ACHN (cell line): ENCODE data around the gene SYN1.
"Not testable (repeated sequence)": the region's sequence is repeated elsewhere in the genome, so short reads cannot be mapped to it uniquely, and the experiment has no call there.

Experiments used
- DNase-seq: peaks from one replicate; pipeline ENCODE4 v3.0.0-alpha.2; 2015
- in situ Hi-C: cut with HindIII; loops from 2 replicates; pipeline ENCODE4 v1.10.0; 2017; ENCODE audit warnings: low sequenced_read_pairs, low pct_ligation_motif_present, low pct_unique_long_range_greater_than_20kb

The SYN1 gene

DNA sequence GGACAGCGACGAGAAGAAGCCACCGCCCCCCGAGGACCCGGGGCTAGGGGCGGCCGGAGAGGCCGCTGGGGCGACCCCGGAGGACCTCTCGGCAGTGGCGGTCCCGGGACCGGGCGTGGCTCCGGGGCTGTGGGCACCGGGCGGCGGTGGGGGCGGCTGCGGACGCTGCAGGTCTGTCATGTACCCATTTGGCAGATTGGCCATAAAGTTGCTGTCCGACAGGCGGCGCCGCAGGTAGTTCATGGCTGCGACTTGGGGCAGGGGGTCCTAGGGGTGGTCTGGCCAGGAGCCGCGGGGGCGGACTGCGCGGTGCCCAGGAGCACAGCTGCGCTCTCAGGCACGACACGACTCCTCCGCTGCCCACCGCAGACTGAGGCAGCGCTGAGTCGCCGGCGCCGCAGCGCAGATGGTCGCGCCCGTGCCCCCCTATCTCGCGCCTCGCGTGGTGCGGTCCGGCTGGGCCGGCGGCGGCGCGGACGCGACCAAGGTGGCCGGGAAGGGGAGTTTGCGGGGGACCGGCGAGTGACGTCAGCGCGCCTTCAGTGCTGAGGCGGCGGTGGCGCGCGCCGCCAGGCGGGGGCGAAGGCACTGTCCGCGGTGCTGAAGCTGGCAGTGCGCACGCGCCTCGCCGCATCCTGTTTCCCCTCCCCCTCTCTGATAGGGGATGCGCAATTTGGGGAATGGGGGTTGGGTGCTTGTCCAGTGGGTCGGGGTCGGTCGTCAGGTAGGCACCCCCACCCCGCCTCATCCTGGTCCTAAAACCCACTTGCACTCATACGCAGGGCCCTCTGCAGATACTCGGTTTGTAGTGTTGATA is at the start of gene SYN1:
Gene SYN1, minus strand, starts transcription at position 372 of the 817 bp plus-strand sequence. Its CDS starts 129 bp downstream, at position 243.
- peak; percentile 67 for DNase-seq
- in situ Hi-C loops = no loop called here

DNA sequence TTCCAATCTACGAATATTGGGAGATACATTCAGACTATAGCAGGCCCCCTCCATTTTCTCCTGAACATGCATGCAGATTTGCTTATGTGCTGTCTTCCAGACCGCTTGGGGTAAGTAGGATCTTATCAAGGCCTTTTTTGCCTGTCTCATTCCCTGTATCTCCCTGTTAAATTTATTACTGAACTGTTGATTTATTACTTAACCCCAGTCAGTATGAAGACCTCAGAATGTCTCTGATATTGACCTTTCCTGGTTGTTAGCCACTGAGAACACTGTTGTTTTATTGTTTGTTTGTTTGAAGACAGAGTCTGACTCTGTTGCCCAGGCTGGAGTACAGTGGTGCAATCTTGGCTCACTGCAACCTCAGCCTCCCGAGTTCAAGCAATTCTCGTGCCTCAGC is 46.1 kb upstream of the SYN1 start:
- in situ Hi-C loops, DNase-seq: not testable (repeated sequence)

DNA sequence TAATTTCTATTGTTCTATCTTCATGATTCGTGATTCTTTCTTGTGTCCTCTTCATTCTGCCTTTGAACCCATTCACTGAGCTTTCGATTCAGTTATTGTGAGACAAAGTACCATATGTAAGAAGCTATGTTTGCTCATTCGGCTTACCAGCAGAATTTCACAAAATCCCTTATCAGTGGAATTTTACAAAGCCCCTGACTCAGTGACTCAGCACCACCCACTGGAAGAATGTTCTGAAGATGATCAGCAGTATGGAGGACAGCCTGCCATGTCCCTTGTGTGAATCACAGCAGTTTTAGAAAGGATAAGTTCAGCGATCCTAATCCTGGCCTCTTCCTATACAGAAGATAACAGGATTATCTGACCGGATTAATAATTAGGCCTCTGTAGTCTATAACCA is 45.1 kb upstream of the SYN1 start:
- in situ Hi-C loops = no loop called here
- DNase-seq = no peak

DNA sequence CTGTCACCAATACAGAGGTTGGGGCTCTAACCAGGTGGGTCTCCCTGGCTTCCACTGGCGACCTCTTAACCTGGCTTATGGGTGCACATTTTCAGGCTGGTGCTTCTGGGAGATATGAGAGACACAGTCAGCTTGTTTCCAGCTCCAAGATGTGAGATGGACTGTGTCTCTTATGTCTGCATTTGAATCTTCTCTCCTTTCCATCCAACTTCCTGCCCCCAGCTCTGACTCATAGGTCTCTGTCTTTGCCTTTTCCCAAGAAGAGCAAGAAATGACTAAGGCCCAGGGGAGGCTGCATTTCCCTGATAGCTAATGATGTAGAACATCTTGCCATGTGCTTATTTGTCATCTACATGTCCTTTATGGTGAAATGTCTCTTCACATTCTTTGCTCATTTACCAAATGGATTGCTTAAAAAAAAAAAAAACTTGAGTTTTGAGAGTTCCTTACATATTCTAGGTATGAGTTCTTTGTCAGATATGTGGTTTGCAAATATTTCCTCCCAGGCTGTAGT is 42.5 kb upstream of the SYN1 start:
- peak; percentile 55 for DNase-seq
- in situ Hi-C loops = no loop called here

DNA sequence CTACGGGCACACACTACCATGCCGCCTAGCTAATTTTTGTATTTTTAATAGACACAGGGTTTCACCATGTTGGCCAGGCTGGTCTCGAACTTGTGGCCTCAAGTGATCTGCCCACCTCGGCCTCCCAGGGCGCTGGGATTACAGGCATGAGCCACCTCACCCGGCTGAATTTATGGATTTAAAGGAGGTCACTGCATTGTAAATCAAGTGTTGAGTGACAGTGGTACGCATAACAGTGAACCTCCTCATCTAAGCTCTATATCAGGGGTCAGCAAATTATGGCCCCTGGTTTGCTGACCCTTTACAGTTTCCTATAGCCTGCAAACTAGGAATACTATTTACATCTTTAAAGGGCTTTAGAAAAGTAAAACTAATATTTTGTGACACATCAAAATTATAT is 41.9 kb upstream of the SYN1 start:
- in situ Hi-C loops = no loop called here
- no peak for DNase-seq

DNA sequence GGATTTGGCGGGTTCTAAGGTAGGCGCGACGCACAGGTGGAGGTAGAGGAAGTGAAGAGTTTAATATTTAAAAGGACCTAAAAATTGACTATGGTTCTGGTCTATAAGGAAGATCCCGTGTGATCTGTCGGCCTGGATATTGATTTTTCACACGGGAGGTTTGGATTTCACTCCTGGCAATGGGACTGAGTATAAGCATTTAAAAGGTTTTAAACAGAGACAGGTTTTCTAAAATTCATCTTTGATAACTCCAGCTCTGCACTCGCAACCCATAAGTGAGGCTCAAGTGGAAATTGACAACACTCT is 39.7 kb upstream of the SYN1 start:
- in situ Hi-C loops = no loop called here
- DNase-seq = no peak

DNA sequence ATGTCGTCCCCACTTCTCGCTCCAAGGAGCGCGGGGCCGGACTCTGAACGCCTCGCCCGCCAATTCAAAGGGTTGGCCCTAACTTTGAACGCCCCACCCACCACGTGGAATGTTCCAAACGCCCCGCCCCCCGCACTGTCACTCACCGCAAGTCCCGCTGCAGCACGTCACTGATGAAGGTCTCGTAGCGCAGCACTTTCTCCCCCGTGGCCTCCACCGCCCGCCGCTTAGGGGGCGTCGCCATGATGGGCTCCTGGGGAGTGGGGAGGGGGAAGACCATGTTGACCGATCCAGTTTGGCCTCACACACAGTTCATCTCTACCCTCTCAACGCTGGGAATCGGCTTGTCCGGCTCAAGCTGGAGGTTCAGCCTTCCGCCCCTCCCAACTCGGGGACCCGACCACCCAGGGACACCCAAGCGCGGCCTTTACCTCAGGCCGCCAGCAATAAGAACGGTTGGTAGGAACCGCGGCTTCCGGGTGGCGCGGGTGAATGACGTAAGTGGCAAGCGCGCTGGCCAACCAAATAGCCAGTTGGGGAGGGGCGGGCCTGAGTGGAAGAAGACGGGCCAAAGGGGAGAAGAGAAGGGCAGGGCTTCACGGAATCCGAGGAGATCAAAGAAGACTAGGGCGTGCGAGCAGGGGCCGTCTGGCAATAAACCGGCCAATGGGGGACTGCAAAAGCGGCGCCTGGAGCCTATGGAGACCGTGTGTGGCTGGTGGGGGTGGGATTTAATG is 39.2 kb upstream of the SYN1 start, which contains the start of gene UXT:
Gene UXT, minus strand, starts transcription at position 497 of the 737 bp plus-strand sequence. Its CDS starts 253 bp downstream, at position 244.
- DNase-seq = peak; percentile 89
- in situ Hi-C loops = no loop called here

DNA sequence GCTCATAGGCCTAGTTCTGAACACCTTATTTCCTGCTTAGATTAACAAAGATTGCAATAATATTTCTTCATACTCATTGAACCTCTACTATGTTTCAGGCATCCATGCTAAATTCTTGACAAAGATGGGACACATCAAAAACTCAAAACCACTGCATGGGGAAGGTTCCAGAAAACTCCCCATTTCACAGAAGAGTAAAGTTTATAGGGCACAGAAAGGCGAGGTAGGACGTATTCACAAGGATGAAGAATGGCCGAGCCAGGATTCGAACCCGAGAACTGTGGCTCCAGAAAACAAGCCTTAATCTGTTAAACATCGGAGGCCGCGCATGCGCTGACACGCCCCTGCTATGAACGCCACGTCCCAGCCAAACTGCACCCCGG is 38.6 kb upstream of the SYN1 start:
- in situ Hi-C loops = no loop called here
- DNase-seq = no peak

DNA sequence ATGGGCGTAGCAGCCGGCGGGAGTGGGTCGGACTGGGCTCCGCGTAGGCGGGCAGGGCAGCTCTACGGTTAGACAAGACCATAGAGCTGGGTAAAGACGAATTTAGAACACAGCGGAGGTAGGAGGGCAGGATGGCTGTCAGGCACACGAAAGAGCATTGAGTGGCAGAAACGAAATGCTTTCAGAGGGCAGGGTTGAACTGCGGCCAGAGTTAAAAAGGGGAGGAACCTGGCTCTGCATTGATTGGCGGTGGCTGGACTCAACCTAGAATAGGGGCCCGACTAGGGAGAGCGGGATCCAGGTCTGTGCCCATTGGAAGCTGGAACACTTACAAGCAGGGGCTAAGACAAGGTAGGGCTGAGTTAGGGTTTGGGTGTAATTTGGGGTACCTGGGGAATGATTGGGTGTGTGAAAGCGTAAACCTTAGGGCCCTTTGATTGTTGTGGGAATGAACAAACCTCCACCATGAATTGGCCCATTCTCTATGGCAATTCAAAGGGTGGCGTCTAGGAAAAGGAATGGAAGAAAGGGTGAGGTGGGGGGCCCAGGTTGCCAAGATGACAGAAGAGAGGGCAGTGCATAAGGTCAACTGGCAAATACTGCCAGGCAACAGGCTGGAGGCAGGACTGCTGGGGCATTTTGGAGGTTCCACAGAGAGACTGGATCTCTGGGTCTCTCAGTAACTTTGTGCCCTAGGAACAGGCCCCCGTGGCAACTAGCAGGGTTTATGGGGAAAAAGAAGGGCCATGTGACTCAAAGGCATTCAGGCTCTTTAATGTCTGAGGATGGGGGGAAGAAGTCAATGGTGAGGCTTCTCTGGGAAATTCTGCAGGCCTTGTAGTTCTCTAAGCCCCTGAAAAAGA is 31.6 kb upstream of the SYN1 start:
- DNase-seq = no peak
- in situ Hi-C loops = no loop called here

DNA sequence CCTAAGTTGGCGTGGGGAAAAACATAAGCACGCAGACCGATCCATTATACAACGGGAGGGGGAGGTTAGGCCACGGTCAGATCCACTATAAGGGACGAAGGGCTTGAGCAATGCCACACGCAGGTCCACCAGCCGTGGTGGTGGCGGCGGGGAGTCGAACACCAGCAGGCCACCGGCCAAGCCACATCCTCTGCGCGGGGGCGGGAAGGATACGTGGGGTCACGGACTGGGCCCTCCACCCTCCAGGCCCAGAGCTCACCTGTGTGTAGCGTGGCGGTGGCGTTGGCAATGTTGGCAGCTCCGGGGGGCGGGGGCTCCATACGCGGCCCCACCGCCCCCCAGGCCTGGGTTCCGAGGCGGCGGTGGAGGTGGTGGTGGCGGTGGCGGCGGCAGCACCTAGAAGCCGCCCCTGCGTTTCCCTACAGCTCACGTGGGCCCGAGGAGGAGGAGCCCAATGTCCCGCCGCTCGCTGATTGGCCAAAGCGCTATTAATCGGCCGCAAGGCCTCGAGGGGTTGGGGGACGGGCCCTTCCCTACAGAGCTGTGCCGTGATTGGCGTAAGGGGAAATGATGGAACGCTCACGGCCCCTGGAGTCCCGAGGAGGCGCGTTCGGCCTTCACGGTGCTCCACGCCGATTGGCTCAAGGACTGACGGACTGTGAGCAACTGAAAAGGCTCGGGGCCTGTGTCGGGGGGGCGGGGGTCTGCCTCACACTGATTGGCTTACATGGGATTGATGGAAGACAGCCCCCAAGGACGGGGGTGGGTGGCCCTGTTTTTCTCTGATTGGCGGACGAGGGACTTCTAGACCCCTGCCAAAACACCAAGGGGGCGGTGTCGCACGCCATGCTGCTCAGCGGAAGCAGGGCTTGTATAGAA is 30.7 kb upstream of the SYN1 start, which contains the start of gene ELK1:
Gene ELK1, minus strand, starts transcription at position 400 of the 879 bp plus-strand sequence. CDS start 9,122 bp downstream, outside the sequence.
- in situ Hi-C loops = no loop called here
- DNase-seq = peak; percentile 93

DNA sequence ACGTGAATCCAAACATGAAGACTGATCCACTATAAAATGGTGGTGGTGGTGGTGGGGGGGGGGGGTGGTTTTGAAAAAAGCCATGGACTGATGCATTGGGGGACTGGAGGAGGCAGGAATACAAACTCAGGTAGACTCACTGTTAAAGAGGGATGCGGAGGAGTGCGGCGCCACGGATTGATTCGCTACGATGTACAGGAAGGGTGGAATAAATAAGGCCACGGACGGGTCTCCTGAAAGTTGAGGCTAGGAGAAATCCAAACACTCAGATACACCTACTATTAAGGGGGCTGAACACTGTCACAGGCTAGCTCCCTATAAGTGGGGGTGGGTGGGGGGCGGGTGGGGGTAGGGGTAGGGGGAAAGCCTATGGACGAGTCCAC is 30.1 kb upstream of the SYN1 start:
- in situ Hi-C loops = no loop called here
- DNase-seq = no peak

DNA sequence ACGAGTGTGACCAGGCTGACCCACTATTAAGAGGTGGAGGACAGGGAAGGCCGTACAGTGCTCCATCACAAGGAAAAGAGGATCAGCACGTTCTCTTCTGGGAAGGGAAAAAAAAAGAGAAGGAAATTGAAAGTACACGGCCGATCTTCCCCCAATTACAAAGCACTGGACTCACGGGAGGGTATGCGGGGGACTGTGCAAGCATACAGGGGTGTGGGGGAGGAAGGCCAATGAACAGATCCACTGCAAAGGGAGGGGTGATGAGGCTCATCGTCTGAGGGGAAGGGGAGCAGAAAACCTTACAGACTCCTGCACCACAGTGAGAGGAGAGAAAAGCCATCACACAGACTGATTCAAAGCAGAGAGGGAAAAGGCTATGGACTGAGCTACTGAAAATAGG is 29.6 kb upstream of the SYN1 start:
- no peak for DNase-seq
- in situ Hi-C loops = no loop called here

DNA sequence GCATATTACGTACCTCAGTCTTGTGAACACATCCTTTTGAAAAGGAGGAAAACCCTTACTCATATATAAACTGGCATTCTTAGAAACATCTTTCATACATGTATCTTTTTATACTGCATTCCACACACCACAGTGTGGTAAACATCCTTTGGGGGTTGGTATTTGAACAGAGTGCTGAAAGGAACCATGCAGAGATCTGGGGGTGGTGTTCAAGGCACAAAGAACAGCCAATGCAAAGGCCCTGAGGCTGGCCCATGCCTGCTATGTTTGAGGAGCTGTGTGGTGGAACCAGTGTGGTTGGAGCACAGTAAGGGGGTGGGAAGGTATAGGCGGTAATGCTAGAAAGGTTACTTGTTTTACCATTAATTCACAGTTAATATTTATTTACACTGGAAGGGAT is 28.7 kb upstream of the SYN1 start:
- DNase-seq = no peak

DNA sequence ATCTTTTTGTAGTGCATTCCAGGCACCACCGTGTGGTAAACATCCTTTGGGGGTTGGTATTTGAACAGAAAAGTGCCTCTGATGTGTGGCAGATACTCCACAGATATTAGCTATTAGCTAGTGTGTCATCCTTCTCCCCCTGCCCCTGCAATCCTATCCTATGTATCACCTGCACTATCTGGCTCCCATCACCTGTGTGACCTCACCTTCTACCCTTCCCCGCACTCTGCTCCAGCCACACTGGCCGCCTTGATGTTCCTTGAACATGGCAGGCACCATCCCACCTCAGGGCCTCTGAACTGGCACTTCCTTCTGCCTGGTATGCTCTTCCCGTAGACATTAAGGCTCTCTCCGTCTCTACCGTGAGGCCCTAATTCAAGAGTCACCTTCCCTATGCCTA is 27.0 kb upstream of the SYN1 start:
- in situ Hi-C loops = no loop called here
- DNase-seq = no peak

More for the DNA sequence above, 28.7 kb upstream of the SYN1 start:
- in situ Hi-C loops = no loop called here

DNA sequence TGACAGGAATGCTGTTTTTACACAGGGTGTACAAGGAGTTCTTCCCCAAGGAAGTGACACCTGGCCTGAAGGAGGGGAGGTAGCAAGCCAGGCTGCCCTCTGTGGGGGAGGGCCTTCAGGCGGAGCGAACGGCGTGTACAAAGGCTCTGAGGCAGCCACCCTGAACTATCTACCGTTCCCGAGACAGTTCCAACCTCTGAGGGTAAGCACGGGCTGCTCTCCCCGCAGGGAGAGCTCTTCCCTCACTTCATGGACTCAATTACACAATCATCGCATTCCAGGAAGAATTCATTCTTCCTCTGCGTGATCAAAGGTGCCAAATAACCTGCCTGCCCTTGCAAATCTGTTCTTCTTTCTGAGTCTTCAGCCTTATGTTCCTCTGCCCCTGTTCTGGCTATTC is 25.9 kb upstream of the SYN1 start:
- DNase-seq = no peak
- in situ Hi-C loops = no loop called here

DNA sequence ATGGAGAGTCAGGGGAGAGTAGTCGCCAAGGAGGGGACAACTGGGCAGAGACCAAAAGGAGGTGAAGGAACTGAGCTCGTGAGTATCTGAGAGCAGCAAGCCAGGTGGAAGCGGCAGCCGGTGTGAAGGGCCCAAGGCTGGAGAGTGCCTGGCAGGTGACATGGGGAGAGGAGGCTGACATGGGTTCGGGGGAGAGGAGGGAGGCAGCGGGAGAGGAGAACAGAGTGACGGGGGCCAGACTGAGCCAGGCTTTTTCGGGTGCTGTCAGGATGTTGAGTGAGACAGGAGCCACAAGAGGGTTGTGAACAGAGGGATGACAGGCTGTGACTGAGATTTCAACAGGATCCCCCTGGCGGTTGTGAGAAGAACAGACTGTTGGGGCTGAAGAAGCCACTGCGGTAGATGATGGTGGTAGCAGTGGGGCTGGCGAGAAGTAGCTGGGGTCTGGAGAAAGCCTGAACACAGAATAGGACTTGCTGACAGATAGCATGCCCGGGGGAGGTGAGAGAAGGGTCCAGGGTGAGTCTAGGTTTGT is 25.0 kb upstream of the SYN1 start:
- in situ Hi-C loops = no loop called here
- no peak for DNase-seq

DNA sequence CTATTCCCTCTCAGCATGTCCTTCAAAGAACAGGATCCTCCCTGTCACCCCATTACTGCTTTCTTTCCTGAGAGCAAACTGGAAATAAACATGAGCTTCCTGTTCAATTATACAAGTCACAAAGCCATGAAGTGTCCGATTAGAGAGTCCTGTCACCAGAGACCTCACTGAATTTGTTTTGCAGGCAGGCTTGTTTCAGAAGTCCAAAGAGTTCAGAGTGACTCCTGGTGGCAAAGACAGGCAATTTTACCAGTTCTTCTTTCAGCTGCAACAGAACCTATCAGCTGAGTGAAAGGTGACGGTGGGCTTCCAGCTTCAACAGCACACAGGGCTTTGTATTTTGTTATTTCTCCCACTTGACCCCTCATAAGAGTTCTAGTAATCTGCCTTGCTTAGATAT is 24.3 kb upstream of the SYN1 start:
- no peak for DNase-seq
- in situ Hi-C loops = no loop called here

DNA sequence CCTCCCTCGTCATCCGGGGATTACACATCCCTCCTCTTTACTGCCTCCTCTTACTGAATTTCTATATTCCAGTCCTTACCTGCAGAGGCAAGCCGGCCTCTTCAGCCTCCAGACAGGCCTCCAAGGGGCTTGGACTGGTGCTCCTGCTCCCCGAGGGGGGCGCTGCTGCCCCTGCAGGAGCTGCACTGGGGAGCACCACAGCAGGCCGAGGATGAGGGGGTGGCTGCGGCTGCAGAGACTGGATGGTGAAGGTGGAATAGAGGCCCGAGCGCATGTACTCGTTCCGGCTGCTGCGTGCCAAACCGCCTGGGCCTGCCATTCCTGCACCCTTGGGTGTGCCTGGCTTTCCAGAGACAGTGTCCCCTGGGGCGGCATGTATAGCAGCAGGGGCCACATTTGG is 19.2 kb upstream of the SYN1 start:
- DNase-seq = no peak
- in situ Hi-C loops = no loop called here
